ENCODE data around the gene CACTIN. TPM values are rescaled to one million over a fixed set of nuclear protein-coding genes. Genes with fewer than 3 reads are reported as not detected.
"Not testable (repeated sequence)": the region's sequence is repeated elsewhere in the genome, so short reads cannot be mapped to it uniquely, and the experiment has no call there.

CACTIN gene
- total and polyA plus RNA-seq, 4 donors = 11.0 to 32.6 (median 27.9) TPM

DNA sequence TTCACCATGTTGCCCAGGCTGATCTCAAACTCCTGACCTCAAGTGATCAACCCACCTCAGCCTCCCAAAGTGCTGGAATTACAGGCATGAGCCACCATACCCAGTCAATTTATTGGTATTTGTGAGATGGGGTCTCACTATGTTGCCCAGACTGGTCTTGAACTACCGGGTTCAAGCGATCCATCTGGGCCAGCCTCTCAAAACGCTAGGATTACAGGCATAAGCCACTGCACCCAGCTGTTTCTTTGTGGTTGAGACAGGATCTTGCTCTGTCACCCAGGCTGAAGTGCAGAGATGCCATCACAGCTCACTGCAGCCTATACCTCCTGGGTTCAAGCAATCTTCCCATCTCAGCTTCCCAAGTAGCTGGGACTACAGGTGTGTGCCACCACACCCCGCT is 44.8 kb downstream of the CACTIN start:
- WGBS (ENCODE audit: insufficient coverage) = 69% methylated on average over 4 of the region's 4 CpGs
- not testable (repeated sequence) for H3K27ac ChIP-seq (ENCODE audit: low read depth, low read length); H3K4me3 ChIP-seq (ENCODE audit: low read depth, low read length); DNase-seq (ENCODE audit: low read depth in 4 of 6, low spot score in 6 of 6); H3K9me3 ChIP-seq (ENCODE audit: control insufficient read depth, insufficient read depth, low read length); H3K4me1 ChIP-seq (ENCODE audit: control insufficient read depth, insufficient read depth, low read length)
- Histone ChIP-seq H3K27me3 (ENCODE audit: control insufficient read depth, insufficient read depth, low read length) (peaks cover 27% of the 10 kb centered on the region), H3K36me3 (ENCODE audit: control insufficient read depth, insufficient read depth, low read length) (peaks cover 11% of the 10 kb centered on the region)

GRCh38 chr19:3580156-3580934 is 46.2 kb downstream of the CACTIN start:
- peak in 1 of 6 donors; percentile 35 for DNase-seq (ENCODE audit: low read depth in 4 of 6, low spot score in 6 of 6)
- no peak overlapping the region for H3K4me3 ChIP-seq (ENCODE audit: low read depth, low read length)
- 55% methylated on average over 6 of the region's 11 CpGs for WGBS (ENCODE audit: insufficient coverage)
- peaks cover 14% of the 10 kb centered on the region for H3K27me3 ChIP-seq (ENCODE audit: control insufficient read depth, insufficient read depth, low read length)
- H3K4me1 ChIP-seq (ENCODE audit: control insufficient read depth, insufficient read depth, low read length) = peaks cover 15% of the 10 kb centered on the region
- H3K36me3 ChIP-seq (ENCODE audit: control insufficient read depth, insufficient read depth, low read length) = peaks cover 23% of the 10 kb centered on the region
- H3K27ac ChIP-seq (ENCODE audit: low read depth, low read length) = no peak overlapping the region
- H3K9me3 ChIP-seq (ENCODE audit: control insufficient read depth, insufficient read depth, low read length) = no peaks in the 10 kb centered on the region

DNA sequence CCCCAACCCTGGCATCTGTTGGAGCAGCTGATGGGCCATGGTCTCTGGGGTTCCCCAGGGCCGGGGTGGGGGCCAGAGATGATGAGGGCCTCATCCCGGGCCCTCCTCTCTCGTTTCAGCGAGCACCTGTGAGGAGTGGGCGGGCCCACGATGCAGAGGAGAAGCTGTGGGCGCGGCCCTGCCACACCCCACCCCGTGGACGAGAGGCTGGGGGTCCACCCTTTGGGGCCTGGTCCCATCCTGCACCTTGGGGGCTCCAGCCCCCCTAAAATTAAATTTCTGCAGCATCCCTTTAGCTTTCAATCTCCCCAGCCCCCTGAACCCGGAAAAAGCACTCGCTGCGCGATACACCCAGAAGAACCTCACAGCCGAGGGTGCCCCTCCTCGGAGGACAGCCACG is 48.2 kb downstream of the CACTIN start:
- WGBS (ENCODE audit: insufficient coverage) = 74% methylated on average over 17 of the region's 17 CpGs
- H3K4me3 ChIP-seq (ENCODE audit: low read depth, low read length) = no peak overlapping the region
- DNase-seq (ENCODE audit: low read depth in 4 of 6, low spot score in 6 of 6) = no peak
- peaks cover 3% of the 10 kb centered on the region for H3K27me3 ChIP-seq (ENCODE audit: control insufficient read depth, insufficient read depth, low read length)
- H3K27ac ChIP-seq (ENCODE audit: low read depth, low read length) = no peak overlapping the region
- H3K4me1 ChIP-seq (ENCODE audit: control insufficient read depth, insufficient read depth, low read length) = peaks cover 29% of the 10 kb centered on the region
- H3K36me3 ChIP-seq (ENCODE audit: control insufficient read depth, insufficient read depth, low read length) = peaks cover 35% of the 10 kb centered on the region
- no peaks in the 10 kb centered on the region for H3K9me3 ChIP-seq (ENCODE audit: control insufficient read depth, insufficient read depth, low read length)

DNA sequence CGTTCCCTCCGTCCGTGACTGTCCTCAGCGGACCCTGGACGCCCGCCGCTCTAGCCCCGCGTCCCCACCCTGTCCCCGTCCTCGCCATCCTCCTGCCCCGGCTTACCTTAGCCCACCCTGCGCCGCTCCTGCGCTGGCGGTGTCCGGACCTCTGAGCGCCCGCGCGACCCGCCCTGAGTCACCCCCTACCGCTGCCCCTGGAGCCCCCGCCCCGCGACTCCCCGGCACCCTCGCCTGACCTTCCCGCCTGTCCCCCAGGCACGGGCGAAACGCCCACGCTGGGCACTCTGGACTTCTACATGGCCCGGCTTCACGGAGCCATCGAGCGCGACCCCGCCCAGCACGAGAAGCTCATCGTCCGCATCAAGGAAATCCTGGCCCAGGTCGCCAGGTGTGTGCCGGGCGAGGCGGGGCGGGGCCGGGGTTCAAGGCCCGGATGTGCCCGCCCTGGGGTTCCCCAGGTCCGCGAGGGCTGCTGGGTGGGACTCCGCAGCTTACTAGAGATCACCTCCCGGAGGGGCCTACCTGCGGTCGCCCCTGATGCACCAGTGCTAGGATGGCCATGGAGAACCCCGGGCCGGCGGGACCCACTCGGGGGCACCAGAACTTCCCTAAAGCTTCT is 48.8 kb downstream of the CACTIN start:
- no peaks in the 10 kb centered on the region for H3K27me3 ChIP-seq (ENCODE audit: control insufficient read depth, insufficient read depth, low read length)
- no peak overlapping the region for H3K4me3 ChIP-seq (ENCODE audit: low read depth, low read length)
- peak in 1 of 6 donors; percentile 16 for DNase-seq (ENCODE audit: low read depth in 4 of 6, low spot score in 6 of 6)
- no peaks in the 10 kb centered on the region for H3K9me3 ChIP-seq (ENCODE audit: control insufficient read depth, insufficient read depth, low read length)
- WGBS (ENCODE audit: insufficient coverage) = 44% methylated on average over 59 of the region's 60 CpGs
- H3K4me1 ChIP-seq (ENCODE audit: control insufficient read depth, insufficient read depth, low read length) = peaks cover 34% of the 10 kb centered on the region
- no peak overlapping the region for H3K27ac ChIP-seq (ENCODE audit: low read depth, low read length)
- peaks cover 35% of the 10 kb centered on the region for H3K36me3 ChIP-seq (ENCODE audit: control insufficient read depth, insufficient read depth, low read length)

DNA sequence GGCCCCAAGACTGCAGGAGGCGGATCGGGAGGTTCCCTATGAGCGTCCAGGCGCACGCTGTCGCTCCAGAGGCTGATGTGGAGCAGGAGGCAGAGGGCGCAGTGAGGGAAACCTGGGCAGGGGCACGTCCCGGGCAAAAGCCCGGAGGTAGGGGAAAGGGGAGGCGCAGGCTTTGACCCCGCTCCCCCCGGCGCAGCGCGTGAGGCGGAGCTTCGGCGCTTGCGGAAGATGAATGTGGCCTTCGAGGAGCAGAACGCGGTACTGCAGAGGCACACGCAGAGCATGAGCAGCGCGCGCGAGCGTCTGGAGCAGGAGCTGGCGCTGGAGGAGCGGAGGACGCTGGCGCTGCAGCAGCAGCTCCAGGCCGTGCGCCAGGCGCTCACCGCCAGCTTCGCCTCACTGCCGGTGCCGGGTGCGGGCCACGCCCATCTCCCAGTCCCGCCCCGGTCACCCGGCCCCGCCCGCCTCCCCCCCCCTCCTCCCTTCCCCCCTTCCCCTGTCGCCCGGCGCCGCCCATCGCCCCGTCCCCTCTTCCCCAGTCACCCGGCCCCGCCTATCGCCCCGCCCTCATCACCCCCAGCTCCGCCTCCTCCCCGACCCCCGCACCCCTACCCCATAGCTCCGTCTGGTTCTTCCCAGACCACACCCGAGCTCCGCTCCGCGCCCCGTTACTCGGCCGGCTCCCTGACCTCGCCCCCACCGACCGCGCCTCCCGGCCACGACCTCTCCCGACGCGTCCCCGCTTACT is 49.7 kb downstream of the CACTIN start:
- peak in 2 of 6 donors; percentile 86 to 87 for DNase-seq (ENCODE audit: low read depth in 4 of 6, low spot score in 6 of 6)
- Histone ChIP-seq H3K4me3 (ENCODE audit: low read depth, low read length) (peak overlapping the region; percentile 39), H3K4me1 (ENCODE audit: control insufficient read depth, insufficient read depth, low read length) (peaks cover 40% of the 10 kb centered on the region), H3K27me3 (ENCODE audit: control insufficient read depth, insufficient read depth, low read length) (no peaks in the 10 kb centered on the region), H3K27ac (ENCODE audit: low read depth, low read length) (no peak overlapping the region), H3K9me3 (ENCODE audit: control insufficient read depth, insufficient read depth, low read length) (no peaks in the 10 kb centered on the region), H3K36me3 (ENCODE audit: control insufficient read depth, insufficient read depth, low read length) (peaks cover 35% of the 10 kb centered on the region)
- 7% methylated on average over 52 of the region's 78 CpGs for WGBS (ENCODE audit: insufficient coverage)

DNA sequence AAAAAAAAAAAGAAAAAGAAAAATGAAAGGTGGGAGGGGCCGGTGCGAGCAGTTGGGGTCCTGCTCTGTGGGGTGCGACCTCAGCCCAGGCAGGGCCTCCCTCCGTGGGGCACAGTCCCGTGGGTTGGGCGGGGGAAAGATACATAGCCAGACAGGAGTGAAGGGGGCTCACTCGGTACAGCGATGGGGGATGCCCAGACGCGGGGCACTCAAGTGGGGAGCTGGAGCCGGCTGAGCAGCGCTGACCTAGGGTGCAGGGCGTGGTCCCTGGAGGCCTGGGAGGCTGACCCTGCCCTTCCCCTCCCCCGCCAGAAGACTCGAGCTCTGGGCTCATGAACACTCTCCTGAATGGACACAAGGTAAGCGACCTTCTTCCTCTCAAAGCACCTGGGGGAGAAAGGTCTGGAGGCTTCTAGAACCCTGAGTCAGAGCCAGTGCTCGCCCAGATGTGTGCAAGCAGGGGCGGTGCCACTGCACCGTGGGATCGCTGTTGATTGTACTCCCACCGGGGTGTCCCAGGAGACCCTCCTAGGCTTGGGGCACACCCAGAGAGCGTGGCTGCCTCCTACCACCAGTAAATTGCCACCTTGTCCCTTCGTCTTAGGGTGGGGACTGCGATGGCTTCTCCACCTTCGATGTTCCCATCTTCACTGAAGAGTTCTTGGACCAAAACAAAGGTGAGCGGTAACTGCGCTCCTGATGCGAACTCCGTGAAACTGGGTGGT is 50.5 kb downstream of the CACTIN start:
- H3K27me3 ChIP-seq (ENCODE audit: control insufficient read depth, insufficient read depth, low read length) = no peaks in the 10 kb centered on the region
- H3K9me3 ChIP-seq (ENCODE audit: control insufficient read depth, insufficient read depth, low read length) = no peaks in the 10 kb centered on the region
- no peak overlapping the region for H3K27ac ChIP-seq (ENCODE audit: low read depth, low read length)
- H3K4me3 ChIP-seq (ENCODE audit: low read depth, low read length) = peak overlapping the region; percentile 39
- 68% methylated on average over 27 of the region's 29 CpGs for WGBS (ENCODE audit: insufficient coverage)
- peaks cover 35% of the 10 kb centered on the region for H3K36me3 ChIP-seq (ENCODE audit: control insufficient read depth, insufficient read depth, low read length)
- DNase-seq (ENCODE audit: low read depth in 4 of 6, low spot score in 6 of 6) = no peak
- H3K4me1 ChIP-seq (ENCODE audit: control insufficient read depth, insufficient read depth, low read length) = peaks cover 44% of the 10 kb centered on the region

DNA sequence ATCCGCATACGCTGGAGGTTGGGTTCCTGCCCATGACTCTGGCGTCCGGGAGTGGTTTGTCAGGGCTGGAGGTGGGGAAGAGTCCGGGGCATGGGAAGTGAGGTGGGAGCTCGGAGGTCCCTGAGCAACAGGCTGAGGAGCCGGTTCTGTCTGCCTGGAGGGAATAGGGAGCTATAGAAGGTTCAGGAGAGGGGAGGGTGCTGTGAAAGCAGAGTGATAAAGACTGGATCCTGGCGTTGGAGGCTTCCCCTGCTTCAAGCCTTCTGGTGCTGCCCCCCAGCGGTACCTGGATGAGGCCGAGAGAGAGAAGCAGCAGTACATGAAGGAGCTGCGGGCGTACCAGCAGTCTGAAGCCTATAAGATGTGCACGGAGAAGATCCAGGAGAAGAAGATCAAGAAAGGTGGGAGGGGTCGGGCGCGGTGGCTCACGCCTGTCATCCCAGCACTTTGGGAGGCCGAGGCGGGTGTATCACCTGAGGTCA is 51.3 kb downstream of the CACTIN start:
- Histone ChIP-seq H3K4me3 (ENCODE audit: low read depth, low read length) (no peak overlapping the region), H3K9me3 (ENCODE audit: control insufficient read depth, insufficient read depth, low read length) (no peaks in the 10 kb centered on the region), H3K36me3 (ENCODE audit: control insufficient read depth, insufficient read depth, low read length) (peaks cover 35% of the 10 kb centered on the region), H3K27me3 (ENCODE audit: control insufficient read depth, insufficient read depth, low read length) (no peaks in the 10 kb centered on the region), H3K4me1 (ENCODE audit: control insufficient read depth, insufficient read depth, low read length) (peaks cover 48% of the 10 kb centered on the region), H3K27ac (ENCODE audit: low read depth, low read length) (no peak overlapping the region)
- DNase-seq (ENCODE audit: low read depth in 4 of 6, low spot score in 6 of 6) = peak in 2 of 6 donors; percentile 38 to 49
- WGBS (ENCODE audit: insufficient coverage) = 82% methylated on average over 13 of the region's 19 CpGs

- DNase-seq (ENCODE audit: low read depth in 4 of 6, low spot score in 6 of 6) = peak in 2 of 6 donors; percentile 78 to 87
- no peak overlapping the region for H3K27ac ChIP-seq (ENCODE audit: low read depth, low read length)
- H3K36me3 ChIP-seq (ENCODE audit: control insufficient read depth, insufficient read depth, low read length) = peaks cover 35% of the 10 kb centered on the region
- H3K9me3 ChIP-seq (ENCODE audit: control insufficient read depth, insufficient read depth, low read length) = no peaks in the 10 kb centered on the region
- WGBS (ENCODE audit: insufficient coverage) = 48% methylated on average over 54 of the region's 55 CpGs
- no peaks in the 10 kb centered on the region for H3K27me3 ChIP-seq (ENCODE audit: control insufficient read depth, insufficient read depth, low read length)
- peak overlapping the region; percentile 78 for H3K4me3 ChIP-seq (ENCODE audit: low read depth, low read length)
- peaks cover 51% of the 10 kb centered on the region for H3K4me1 ChIP-seq (ENCODE audit: control insufficient read depth, insufficient read depth, low read length)
These were observed 52.5 kb downstream of the CACTIN start for GRCh38 chr19:3573858-3574637.
